Measurements from ENCODE around the gene JUNB.

JUNB gene

DNA sequence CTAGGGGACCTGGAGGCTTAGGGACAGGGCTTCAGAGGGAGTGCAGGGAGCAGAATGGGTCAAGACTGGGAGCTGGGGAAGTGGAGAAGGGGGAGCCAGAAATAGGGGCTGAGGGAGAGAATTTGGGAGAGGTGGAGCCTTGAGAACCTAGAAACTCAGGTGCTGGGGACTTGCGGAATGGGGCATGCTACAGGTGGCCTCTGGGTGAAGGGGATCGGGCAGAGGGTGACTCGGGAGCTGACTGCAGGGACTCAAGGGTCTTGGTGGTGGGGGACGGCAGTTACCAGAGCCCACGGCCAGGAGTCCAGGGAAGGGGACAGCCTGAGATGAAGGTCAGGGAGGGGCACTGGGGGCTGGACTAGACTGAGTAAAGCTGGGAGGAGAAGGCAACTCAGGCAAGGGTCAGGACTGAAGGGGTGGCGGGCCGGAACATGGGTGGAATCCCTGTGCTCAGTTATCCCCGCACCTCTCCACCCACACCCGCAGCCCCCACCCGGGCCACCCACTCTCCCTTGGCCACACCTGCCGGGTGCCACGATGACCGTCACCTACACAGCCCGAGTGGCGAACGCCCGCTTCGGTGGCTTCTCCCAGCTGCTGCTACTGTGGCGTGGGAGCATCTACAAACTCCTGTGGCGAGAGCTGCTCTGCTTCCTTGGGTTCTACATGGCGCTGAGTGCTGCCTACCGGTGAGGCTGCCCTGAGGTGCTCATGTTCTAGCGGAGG lies 39.1 kb upstream of the JUNB start:
- no peak overlapping the region for H3K27ac ChIP-seq
- TF ChIP-seq ZFX (IDR thresholded peaks at IDR 0.05) = no peak
- TF ChIP-seq, protein P1, sequence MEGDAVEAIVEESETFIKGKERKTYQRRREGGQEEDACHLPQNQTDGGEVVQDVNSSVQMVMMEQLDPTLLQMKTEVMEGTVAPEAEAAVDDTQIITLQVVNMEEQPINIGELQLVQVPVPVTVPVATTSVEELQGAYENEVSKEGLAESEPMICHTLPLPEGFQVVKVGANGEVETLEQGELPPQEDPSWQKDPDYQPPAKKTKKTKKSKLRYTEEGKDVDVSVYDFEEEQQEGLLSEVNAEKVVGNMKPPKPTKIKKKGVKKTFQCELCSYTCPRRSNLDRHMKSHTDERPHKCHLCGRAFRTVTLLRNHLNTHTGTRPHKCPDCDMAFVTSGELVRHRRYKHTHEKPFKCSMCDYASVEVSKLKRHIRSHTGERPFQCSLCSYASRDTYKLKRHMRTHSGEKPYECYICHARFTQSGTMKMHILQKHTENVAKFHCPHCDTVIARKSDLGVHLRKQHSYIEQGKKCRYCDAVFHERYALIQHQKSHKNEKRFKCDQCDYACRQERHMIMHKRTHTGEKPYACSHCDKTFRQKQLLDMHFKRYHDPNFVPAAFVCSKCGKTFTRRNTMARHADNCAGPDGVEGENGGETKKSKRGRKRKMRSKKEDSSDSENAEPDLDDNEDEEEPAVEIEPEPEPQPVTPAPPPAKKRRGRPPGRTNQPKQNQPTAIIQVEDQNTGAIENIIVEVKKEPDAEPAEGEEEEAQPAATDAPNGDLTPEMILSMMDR (conservative IDR thresholded peaks at IDR 0.05) = no peak

DNA sequence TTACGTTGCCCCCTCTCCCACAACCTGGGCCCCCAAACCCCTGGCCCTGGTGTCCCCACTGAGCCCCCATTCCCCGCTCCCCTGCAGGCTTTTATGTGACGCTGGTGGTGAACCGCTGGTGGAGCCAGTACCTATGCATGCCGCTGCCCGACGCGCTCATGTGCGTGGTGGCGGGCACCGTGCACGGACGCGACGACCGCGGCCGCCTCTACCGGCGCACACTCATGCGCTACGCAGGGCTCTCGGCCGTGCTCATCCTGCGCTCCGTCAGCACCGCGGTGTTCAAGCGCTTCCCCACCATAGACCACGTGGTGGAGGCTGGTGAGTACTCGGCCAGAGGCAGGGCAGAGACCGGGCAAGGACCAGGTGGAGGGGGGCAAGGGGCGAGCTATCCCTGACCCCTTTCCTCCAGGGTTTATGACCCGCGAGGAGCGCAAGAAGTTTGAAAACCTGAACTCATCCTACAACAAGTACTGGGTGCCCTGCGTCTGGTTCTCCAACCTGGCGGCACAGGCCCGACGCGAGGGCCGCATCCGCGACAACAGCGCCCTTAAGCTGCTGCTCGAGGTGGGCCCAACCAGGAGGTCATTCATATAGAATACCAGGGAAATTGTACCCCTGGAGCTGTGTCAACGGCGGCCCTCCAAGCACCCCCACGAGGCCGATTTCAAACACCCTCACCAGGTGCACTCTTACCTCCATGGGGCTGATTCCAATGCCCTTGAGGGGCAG lies 36.7 kb upstream of the JUNB start:
- TF ChIP-seq, protein P1 (conservative IDR thresholded peaks at IDR 0.05) = no peak
- TF ChIP-seq ZFX (IDR thresholded peaks at IDR 0.05) = no peak
- H3K27ac ChIP-seq = no peak overlapping the region

DNA sequence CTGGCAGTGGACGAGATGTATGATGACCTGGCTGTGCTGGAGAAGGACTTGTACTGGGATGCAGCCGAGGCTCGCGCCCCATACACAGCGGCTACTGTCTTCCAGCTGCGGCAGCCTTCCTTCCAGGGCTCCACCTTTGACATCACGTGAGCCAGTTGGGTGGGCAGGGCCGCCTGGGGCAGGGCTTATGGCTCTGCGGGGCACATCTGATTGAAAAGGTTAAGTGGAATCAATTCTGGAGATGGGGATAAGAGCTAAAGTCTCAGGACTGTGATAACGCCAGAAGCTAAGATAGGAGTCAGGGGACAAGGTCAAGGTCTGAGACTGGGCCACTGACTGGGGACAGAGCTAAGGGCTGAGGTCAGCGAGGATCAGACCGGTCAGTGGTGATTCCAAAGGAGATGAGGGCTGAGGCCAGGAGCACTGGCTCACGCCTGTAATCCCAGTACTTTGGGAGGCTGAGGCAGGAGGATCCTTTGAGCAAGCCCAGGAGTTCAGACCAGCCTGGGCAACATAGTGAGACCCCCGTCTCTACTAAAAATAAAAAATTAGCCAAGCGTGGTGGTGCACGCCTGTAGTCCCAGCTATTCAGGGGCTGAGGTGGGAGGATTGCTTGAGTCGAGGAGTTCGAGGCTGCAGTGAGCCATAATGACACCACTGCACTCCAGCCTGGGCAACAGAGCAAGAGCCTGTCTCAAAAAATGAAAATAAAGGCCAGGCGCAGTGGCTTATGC lies 35.0 kb upstream of the JUNB start:
- H3K27ac ChIP-seq = no peak overlapping the region
- TF ChIP-seq, protein P1 (conservative IDR thresholded peaks at IDR 0.05) = no peak
- no peak for TF ChIP-seq ZFX (IDR thresholded peaks at IDR 0.05)

DNA sequence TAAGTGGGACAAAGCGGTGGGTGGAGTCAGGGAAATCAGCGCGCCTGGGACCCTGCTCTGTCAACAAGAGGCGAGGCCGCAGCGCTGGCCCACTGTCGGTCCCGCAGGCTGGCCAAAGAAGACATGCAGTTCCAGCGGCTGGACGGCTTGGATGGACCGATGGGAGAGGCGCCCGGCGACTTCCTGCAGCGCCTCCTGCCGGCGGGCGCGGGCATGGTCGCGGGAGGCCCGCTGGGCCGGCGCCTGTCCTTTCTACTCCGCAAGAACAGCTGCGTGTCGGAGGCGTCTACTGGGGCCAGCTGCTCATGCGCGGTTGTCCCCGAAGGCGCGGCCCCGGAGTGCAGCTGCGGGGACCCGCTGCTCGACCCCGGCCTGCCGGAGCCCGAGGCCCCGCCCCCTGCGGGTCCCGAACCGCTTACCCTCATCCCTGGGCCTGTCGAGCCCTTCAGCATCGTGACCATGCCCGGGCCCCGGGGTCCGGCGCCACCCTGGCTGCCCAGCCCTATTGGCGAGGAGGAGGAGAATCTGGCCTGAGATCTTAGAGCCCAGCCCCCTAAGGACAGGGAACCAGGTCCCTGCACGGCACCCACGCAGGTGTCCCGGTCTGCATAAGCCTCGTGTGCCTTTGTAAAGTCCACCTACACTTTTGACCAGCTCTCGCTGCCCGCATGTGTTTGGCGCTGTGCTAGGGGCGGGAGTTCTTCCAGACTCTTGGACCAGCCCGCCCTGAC lies 33.6 kb upstream of the JUNB start:
- no peak overlapping the region for H3K27ac ChIP-seq
- TF ChIP-seq, protein P1 (conservative IDR thresholded peaks at IDR 0.05) = peak; percentile 99
- no peak for TF ChIP-seq ZFX (IDR thresholded peaks at IDR 0.05)

DNA sequence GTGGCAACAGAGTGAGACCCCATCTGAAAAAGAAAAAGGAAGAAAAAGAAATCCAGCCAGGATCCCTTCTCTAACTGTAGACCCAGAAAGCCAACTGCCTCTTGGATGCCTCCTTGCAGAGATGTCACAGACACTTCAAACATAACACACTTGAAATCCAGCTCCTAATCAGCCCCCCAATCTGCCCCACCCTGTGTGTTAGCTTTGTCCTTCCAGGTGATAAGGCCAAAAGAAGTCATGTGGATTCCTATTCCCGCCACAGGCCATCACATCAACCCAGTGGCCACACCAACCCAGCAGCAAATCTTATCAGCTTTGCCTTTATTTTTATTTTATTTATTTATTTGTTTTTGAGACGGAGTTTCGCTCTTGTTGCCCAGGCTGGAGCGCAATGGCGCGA lies 31.6 kb upstream of the JUNB start:
- H3K27ac ChIP-seq = no peak overlapping the region
- TF ChIP-seq ZFX (IDR thresholded peaks at IDR 0.05) = no peak
- TF ChIP-seq, protein P1 (conservative IDR thresholded peaks at IDR 0.05) = no peak

DNA sequence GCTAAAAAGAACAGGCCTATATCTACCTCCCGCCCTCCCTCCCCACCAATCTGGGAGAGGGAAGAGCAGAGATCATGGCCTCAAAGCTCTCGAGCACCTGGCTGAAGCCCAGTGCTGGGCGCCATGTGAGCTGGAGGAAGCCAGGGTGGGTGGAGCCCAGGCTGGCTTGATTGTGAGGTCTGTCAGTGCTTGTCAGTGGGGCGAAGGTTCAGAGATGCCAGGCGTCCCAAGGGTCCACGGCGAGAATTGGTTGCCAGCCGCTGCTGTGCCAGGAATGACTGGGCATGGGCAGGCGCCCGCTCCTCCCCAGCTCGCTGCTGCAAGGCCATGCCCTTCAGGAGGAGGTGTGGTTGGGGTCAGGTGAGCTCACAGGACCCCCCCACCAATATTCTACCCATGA lies 28.2 kb upstream of the JUNB start:
- no peak for TF ChIP-seq ZFX (IDR thresholded peaks at IDR 0.05)
- TF ChIP-seq, protein P1 (conservative IDR thresholded peaks at IDR 0.05) = no peak
- no peak overlapping the region for H3K27ac ChIP-seq

Measured in C4-2B (cell line).